ENCODE data around the gene ZNG1B. TPM values are rescaled to one million over a fixed set of nuclear protein-coding genes. Genes with fewer than 3 reads are reported as not detected.
"Not testable (repeated sequence)": the region's sequence is repeated elsewhere in the genome, so short reads cannot be mapped to it uniquely, and the experiment has no call there.

Gene ZNG1B
- total RNA-seq, 1 donor from 2014 or later = 35.5 TPM

DNA sequence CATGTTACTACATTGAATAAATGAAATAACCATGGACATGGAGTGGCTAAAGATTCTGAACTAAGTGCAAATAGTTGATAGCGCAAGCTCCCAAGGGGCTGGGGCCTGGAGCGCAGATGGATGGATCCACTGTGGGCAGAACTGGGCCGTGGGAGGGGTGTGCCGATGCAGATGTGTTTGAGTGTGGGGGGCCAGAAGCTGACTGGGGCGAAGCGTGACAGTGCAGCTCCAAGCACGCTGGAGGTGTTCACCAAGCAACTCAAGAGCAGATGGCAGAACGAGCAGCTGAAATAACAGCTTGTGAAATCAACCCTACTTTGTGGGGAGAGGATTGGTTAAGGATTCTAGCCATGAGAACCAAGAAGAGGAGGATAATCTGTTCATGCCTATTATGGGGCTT, 78.0 kb downstream of the ZNG1B start:
- H3K36me3 Mint-ChIP-seq (ENCODE audit: low read depth); H3K4me1 Mint-ChIP-seq (ENCODE audit: low read depth); DNase-seq (ENCODE audit: low spot score); H3K27me3 Mint-ChIP-seq (ENCODE audit: insufficient read depth); H3K4me3 Mint-ChIP-seq; H3K9me3 Mint-ChIP-seq; H3K27ac Mint-ChIP-seq; intact Hi-C loops (cut with micrococcal nuclease): not testable (repeated sequence)

DNA sequence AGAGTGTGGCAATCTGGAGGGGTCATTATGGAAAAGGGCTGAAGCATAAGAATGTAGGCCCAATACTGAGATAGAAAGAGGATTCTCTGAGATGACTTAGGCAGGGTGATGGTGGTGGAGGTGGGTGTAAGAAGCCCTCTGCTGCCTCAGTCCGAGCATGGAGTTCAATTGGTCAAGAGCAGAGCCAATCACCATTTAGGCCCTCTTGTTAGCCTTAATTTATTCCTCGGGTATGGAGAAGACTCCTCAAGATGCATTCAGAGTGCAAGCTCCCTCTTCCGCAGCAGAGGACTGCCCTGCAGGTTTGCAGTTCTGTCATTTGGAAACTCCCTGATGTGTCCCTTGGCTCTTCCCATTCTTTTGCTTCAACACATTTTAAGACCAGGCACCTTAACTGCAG, 78.5 kb downstream of the ZNG1B start:
- H3K27ac Mint-ChIP-seq; DNase-seq (ENCODE audit: low spot score); intact Hi-C loops (cut with micrococcal nuclease); H3K27me3 Mint-ChIP-seq (ENCODE audit: insufficient read depth); H3K9me3 Mint-ChIP-seq; H3K4me1 Mint-ChIP-seq (ENCODE audit: low read depth); H3K4me3 Mint-ChIP-seq; H3K36me3 Mint-ChIP-seq (ENCODE audit: low read depth): not testable (repeated sequence)

DNA sequence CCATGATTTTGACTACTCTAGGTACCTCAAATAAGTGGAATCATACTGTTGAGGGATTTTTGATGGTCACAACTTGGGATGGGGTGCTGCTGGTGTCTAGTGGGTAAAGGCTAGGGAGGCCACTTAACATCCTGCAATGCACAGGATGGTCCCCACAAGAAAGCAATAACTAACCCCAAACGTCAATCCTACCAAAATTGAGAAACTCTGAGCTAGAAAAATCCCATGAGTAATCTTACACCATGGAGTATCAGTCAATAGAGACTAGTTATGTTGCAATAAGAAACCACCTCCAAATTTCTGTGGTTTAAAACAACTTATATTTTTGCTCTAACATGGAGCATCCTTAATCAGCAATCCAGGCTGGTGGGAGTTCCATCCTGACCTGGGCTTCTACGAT, 79.5 kb downstream of the ZNG1B start:
- H3K4me3 Mint-ChIP-seq; H3K27me3 Mint-ChIP-seq (ENCODE audit: insufficient read depth); H3K4me1 Mint-ChIP-seq (ENCODE audit: low read depth); H3K9me3 Mint-ChIP-seq; DNase-seq (ENCODE audit: low spot score); intact Hi-C loops (cut with micrococcal nuclease); H3K27ac Mint-ChIP-seq; H3K36me3 Mint-ChIP-seq (ENCODE audit: low read depth): not testable (repeated sequence)

DNA sequence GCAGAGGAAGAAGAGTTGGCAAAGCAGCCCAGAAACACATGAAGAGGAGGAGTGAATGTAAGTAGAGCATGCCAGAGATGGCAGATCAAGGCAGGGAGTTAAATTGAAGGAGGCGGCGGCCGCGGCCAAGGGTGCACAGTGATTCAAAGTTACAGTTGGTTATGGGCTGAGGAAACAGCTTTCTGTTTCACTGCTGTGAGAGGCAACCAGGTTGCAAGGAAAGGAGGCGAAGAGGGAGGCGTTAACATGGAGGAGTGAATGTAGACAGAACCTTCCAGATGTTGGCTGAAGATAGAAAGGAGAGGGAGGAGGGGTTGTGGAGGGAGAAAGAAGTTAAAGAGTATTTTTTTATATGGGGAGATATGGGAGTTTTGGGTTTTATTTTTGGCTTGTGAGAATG, 83.3 kb downstream of the ZNG1B start:
- H3K27ac Mint-ChIP-seq; H3K4me3 Mint-ChIP-seq; H3K36me3 Mint-ChIP-seq (ENCODE audit: low read depth); H3K9me3 Mint-ChIP-seq; DNase-seq (ENCODE audit: low spot score); intact Hi-C loops (cut with micrococcal nuclease); H3K4me1 Mint-ChIP-seq (ENCODE audit: low read depth); H3K27me3 Mint-ChIP-seq (ENCODE audit: insufficient read depth): not testable (repeated sequence)

DNA sequence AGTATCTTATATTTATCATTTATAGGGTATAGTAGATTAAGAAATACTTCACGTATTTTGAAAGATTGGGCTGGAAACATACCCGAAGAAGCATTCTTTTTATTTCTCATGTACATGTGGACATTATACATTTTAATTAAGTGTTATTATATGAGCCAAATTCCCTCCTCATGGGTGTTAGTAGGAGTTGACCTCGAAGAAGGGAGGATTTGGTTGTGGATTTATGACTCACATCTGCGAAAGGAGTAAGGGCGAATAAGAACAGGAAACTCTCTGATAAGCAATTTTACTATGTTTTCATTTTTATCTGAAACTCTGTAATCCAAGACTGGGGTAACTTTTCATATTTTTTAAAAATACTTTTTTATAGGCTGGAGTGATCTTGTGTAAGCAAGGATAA, 84.0 kb downstream of the ZNG1B start:
- H3K27ac Mint-ChIP-seq; H3K4me1 Mint-ChIP-seq (ENCODE audit: low read depth); H3K4me3 Mint-ChIP-seq; DNase-seq (ENCODE audit: low spot score); H3K9me3 Mint-ChIP-seq; H3K27me3 Mint-ChIP-seq (ENCODE audit: insufficient read depth); H3K36me3 Mint-ChIP-seq (ENCODE audit: low read depth); intact Hi-C loops (cut with micrococcal nuclease): not testable (repeated sequence)

DNA sequence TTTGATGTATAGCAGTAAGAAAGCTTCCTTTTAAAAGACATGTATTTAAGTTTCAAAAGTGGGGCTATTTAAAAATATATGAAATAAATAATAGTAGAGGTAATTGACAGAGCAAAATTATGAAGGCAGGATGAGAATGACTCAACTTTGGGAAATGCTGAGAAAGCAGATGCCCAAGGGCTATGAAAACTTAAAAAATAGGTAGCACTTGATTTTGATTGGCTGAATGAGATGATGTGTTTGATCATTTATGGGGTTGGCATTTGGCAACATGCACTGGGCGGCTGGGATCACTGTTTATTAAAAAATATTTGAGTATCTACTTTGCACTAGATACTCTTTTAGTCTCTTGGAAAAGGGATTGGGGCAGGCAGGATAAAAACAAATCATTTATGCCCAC, 87.5 kb downstream of the ZNG1B start:
- H3K4me3 Mint-ChIP-seq; H3K9me3 Mint-ChIP-seq; H3K36me3 Mint-ChIP-seq (ENCODE audit: low read depth); H3K27ac Mint-ChIP-seq; H3K27me3 Mint-ChIP-seq (ENCODE audit: insufficient read depth); H3K4me1 Mint-ChIP-seq (ENCODE audit: low read depth); intact Hi-C loops (cut with micrococcal nuclease); DNase-seq (ENCODE audit: low spot score): not testable (repeated sequence)

DNA sequence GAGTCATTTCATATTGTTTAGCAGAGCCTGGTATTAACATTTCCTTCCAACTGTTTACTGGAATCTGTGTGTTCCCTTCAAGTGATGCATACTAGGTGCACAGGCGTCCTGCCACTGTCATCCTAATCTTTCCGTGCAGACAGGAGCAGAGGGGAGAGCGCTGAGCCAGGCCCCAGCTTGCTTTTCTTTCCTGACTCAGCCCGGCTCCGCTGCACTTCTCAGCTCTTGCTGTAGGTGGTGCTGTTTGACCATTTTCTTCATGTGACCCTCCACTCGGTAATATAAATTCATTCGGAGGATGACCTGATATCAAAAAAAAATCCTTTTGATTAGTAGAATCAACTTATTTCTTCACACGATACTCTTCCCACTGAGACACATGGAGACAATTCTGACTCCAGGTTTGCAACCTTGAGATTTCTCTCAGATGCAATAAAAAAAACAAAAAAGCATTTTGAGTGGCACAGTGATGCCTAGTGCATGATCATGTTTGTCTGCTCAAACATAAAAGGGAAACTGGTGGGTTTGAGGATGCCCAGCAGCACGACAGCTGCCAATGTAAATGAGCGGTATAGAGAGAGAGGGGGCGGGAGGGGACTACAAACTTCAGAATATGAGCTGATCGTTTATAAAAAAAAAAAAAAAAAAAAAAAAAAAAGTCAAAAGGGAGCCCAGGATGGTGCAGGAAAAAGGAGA, 90.0 kb downstream of the ZNG1B start:
- H3K4me1 Mint-ChIP-seq (ENCODE audit: low read depth); DNase-seq (ENCODE audit: low spot score); H3K27me3 Mint-ChIP-seq (ENCODE audit: insufficient read depth); H3K27ac Mint-ChIP-seq; intact Hi-C loops (cut with micrococcal nuclease); H3K4me3 Mint-ChIP-seq; H3K9me3 Mint-ChIP-seq; H3K36me3 Mint-ChIP-seq (ENCODE audit: low read depth): not testable (repeated sequence)

DNA sequence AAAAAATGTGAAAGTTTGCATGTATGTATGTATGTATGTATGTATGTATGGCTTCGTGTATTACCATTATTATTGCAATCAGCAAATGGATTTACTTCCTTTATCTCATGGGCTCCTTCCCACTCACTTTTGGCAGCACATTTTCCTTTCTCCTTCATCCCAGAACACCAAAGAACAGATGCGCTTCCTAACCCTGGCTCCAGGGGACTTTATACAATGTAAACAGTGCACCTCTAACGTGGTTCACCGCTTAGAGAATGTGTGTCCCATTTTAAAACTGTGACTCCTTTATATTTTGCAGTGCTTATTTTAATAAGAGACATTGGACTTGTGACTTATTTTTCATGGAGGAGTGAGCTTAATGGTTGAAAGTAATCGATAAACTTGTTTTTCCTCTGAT, 90.6 kb downstream of the ZNG1B start:
- H3K4me3 Mint-ChIP-seq; H3K9me3 Mint-ChIP-seq; H3K36me3 Mint-ChIP-seq (ENCODE audit: low read depth); H3K4me1 Mint-ChIP-seq (ENCODE audit: low read depth); intact Hi-C loops (cut with micrococcal nuclease); H3K27ac Mint-ChIP-seq; H3K27me3 Mint-ChIP-seq (ENCODE audit: insufficient read depth); DNase-seq (ENCODE audit: low spot score): not testable (repeated sequence)

DNA sequence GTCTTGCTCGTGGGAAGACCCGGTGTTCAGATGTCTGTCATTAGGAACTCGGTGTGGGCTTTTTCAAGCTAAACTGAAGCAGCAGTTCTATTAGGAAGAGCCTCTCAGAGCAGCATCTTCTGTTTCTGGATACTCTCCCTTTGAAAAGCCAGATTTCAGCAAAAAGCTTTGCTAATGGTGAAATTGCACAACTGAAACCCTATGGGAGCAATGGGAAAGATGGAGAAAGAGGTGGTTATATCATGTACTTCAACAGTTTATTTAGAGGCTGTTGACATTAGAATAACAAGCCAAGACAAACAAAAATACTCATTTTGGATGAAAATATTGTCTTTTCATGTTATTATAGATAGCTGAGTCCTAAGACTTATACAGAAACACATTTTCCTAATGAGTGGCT, 91.4 kb downstream of the ZNG1B start:
- peaks cover 11% of the 10 kb centered on the region for H3K27me3 Mint-ChIP-seq (ENCODE audit: insufficient read depth)
- intact Hi-C loops (cut with micrococcal nuclease); H3K4me3 Mint-ChIP-seq; H3K9me3 Mint-ChIP-seq; H3K27ac Mint-ChIP-seq; H3K4me1 Mint-ChIP-seq (ENCODE audit: low read depth); H3K36me3 Mint-ChIP-seq (ENCODE audit: low read depth); DNase-seq (ENCODE audit: low spot score): not testable (repeated sequence)

DNA sequence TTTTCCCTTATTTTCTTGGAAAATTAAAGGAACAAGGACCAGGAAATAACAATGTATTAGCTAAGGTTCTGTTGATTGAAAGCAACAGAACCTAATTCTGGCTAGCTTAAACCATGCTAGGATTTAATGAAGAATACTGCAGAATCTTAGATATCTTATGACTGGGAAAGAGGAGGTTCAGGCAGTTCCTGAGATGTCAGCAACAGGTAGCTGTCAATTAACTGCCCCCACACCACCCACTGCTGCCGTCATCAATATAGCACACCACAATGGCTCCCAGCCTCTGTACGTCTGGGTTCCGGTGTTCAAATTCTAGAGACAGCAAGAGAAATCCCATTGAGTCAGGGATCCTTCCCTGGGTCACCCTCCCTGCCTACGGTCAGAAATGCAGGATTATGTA, 95.5 kb downstream of the ZNG1B start:
- DNase-seq (ENCODE audit: low spot score); intact Hi-C loops (cut with micrococcal nuclease); H3K4me3 Mint-ChIP-seq; H3K4me1 Mint-ChIP-seq (ENCODE audit: low read depth); H3K27ac Mint-ChIP-seq; H3K36me3 Mint-ChIP-seq (ENCODE audit: low read depth); H3K9me3 Mint-ChIP-seq: not testable (repeated sequence)
- H3K27me3 Mint-ChIP-seq (ENCODE audit: insufficient read depth) = peaks cover 11% of the 10 kb centered on the region

DNA sequence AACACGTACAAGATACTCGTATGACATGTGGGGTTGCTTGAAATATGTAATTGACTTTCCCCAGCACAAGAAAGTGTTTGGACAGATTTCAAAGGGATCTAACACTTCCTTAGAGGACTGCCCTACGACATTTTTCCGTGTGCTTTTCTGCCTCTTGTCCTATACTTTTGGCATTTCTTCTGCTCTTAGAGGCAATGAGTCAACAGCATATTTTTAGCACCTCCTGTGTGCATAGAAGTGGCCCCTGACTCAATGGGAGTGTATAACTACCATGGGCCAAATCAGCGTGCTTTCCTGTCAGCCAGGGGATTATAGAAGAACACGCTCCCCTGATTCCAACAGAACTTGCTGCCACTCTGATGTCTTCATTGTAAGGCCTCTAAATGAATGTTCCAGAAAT, 99.1 kb downstream of the ZNG1B start:
- H3K27ac Mint-ChIP-seq; H3K36me3 Mint-ChIP-seq (ENCODE audit: low read depth); intact Hi-C loops (cut with micrococcal nuclease): not testable (repeated sequence)

DNA sequence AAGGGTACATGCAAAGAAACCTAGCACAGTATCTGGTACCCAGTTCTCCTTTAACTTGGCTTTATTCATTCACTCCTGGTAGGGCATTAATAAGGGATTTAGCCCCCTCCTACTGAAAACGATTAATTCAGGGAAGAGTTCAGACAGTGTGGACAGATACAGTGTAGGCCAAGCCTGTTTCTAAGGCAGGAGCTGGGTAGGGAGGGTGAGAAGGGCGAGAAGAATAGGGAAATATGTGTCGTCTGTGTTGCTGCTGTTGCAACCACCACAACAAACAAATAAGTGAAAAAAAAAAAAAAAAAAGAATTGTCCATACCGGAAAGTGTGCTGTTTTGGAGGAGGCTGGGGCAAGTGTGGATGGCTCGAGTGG, 103.3 kb downstream of the ZNG1B start:
- peaks cover 19% of the 10 kb centered on the region for H3K27me3 Mint-ChIP-seq (ENCODE audit: insufficient read depth)
- H3K4me1 Mint-ChIP-seq (ENCODE audit: low read depth); H3K36me3 Mint-ChIP-seq (ENCODE audit: low read depth); H3K27ac Mint-ChIP-seq; H3K9me3 Mint-ChIP-seq; DNase-seq (ENCODE audit: low spot score); intact Hi-C loops (cut with micrococcal nuclease): not testable (repeated sequence)
- peak overlapping the region; percentile 60 for H3K4me3 Mint-ChIP-seq

More for the DNA sequence above, 99.1 kb downstream of the ZNG1B start:
- not testable (repeated sequence) for H3K9me3 Mint-ChIP-seq; H3K4me1 Mint-ChIP-seq (ENCODE audit: low read depth); H3K4me3 Mint-ChIP-seq; DNase-seq (ENCODE audit: low spot score)
- H3K27me3 Mint-ChIP-seq (ENCODE audit: insufficient read depth) = peaks cover 14% of the 10 kb centered on the region

DNA sequence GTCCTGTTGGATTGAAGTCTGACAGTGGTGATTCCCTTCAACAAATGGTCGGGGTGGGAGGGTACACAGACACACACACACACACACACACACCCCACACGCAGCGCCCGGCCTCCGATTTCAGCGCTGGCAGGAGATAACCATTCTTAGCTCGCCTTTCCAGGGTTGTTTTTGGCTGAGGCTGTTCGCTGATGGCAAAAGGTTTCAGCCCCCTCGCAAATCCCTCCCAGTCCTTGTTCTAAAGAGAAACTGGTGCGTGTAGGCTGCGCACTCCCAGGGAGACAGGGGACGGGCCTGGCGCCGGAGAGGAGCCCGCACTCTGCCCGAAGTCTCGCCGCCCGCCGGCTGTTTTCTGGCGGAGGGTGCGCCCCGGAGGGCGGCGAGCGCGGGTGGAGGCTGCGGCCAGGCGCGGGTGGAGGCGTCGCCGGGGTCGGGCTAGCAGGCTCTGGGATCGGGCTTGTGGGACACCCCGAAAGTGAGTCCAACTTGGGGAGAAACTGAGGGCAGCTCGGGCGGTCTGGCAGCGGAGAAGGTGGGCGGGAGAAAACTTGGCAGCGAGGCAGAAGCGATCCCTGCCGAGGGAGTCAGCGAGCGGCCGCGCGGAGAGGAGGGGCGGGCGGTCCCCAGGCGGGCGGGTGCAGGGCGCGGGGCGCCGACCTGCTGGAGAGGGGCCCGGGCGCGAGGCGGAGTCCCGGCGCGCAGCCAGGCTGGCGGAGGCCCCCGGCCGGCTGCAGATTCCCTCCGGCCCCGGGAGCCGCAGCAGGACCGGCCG, 103.9 kb downstream of the ZNG1B start:
- H3K27ac Mint-ChIP-seq; H3K4me1 Mint-ChIP-seq (ENCODE audit: low read depth); H3K9me3 Mint-ChIP-seq; H3K36me3 Mint-ChIP-seq (ENCODE audit: low read depth); DNase-seq (ENCODE audit: low spot score); intact Hi-C loops (cut with micrococcal nuclease): not testable (repeated sequence)
- H3K27me3 Mint-ChIP-seq (ENCODE audit: insufficient read depth) = peaks cover 19% of the 10 kb centered on the region
- peak overlapping the region; percentile 69 for H3K4me3 Mint-ChIP-seq
